ENCODE measurements around the gene ARHGAP36.

DNA sequence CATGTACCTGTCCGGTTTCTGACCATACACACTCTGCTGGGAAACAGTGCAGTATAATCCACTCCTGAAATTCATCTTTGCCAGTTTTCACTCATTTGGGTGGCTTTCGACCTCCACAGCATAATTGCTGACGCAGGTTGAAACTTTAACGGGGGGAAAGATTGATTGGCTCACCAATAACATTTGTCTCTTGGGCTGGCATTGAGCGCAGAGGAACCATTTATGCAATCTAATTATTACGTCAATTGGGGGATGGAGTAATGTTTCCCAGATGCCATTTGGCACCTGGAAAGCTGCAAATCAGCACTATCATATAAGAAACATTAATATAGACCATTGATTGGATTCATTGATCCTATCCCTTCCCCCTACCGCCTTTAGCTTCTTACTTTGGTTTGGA, 24.1 kb upstream of the ARHGAP36 start:
- TF ChIP-seq, protein P1, sequence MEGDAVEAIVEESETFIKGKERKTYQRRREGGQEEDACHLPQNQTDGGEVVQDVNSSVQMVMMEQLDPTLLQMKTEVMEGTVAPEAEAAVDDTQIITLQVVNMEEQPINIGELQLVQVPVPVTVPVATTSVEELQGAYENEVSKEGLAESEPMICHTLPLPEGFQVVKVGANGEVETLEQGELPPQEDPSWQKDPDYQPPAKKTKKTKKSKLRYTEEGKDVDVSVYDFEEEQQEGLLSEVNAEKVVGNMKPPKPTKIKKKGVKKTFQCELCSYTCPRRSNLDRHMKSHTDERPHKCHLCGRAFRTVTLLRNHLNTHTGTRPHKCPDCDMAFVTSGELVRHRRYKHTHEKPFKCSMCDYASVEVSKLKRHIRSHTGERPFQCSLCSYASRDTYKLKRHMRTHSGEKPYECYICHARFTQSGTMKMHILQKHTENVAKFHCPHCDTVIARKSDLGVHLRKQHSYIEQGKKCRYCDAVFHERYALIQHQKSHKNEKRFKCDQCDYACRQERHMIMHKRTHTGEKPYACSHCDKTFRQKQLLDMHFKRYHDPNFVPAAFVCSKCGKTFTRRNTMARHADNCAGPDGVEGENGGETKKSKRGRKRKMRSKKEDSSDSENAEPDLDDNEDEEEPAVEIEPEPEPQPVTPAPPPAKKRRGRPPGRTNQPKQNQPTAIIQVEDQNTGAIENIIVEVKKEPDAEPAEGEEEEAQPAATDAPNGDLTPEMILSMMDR (IDR thresholded peaks at IDR 0.05; ENCODE audit: low read depth, low read length) = no peak
- TF ChIP-seq POLR2A (IDR thresholded peaks at IDR 0.05; ENCODE audit: extremely low read depth, insufficient read length) = no peak
- TF ChIP-seq, protein P2, sequence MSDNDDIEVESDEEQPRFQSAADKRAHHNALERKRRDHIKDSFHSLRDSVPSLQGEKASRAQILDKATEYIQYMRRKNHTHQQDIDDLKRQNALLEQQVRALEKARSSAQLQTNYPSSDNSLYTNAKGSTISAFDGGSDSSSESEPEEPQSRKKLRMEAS (IDR thresholded peaks at IDR 0.05; ENCODE audit: low read depth, low read length) = no peak
- TF ChIP-seq MYC (IDR thresholded peaks at IDR 0.05; ENCODE audit: low read depth, low read length) = no peak

Data from NB4 (cell line).